Activated CD8-positive, alpha-beta memory T cell treated with anti-CD3 and anti-CD28 coated beads, Interleukin-2, amount 50 U/mL, for 48 hours (primary cell): ENCODE data around the gene F5.
"Not testable (repeated sequence)": the region's sequence is repeated elsewhere in the genome, so short reads cannot be mapped to it uniquely, and the experiment has no call there.

Experiments
- DNase-seq: peaks from one replicate; pipeline ENCODE4 v3.0.0-alpha.2; 2020

Gene F5

GRCh38 chr1:169503601-169504000 lies 82.7 kb downstream of the F5 start:
- not testable (repeated sequence) for DNase-seq

GRCh38 chr1:169499807-169500206 lies 86.5 kb downstream of the F5 start:
- no peak for DNase-seq

- DNase-seq = no peak
Measured at GRCh38 chr1:169497317-169497716, 89.0 kb downstream of the F5 start.

GRCh38 chr1:169495916-169496315 lies 90.4 kb downstream of the F5 start:
- DNase-seq = no peak

GRCh38 chr1:169495046-169495775 lies 91.1 kb downstream of the F5 start:
- DNase-seq = no peak

GRCh38 chr1:169494343-169494742 lies 91.9 kb downstream of the F5 start:
- DNase-seq = no peak

GRCh38 chr1:169493251-169493650 lies 93.0 kb downstream of the F5 start:
- no peak for DNase-seq

GRCh38 chr1:169491845-169492281 lies 94.4 kb downstream of the F5 start:
- DNase-seq = peak; percentile 69

GRCh38 chr1:169488157-169488556 lies 98.1 kb downstream of the F5 start:
- no peak for DNase-seq

- DNase-seq = no peak
Measured at GRCh38 chr1:169487561-169487960, 98.7 kb downstream of the F5 start.

- no peak for DNase-seq
Measured at GRCh38 chr1:169487133-169487532, 99.1 kb downstream of the F5 start.

GRCh38 chr1:169486281-169487051 lies 99.8 kb downstream of the F5 start:
- no peak for DNase-seq

- DNase-seq = peak; percentile 94
Measured at GRCh38 chr1:169485431-169486280, 100.6 kb downstream of the F5 start, which contains the start of gene SLC19A2. Gene SLC19A2, minus strand, starts transcription at chr1:169485944. Its CDS starts 178 bp downstream, at chr1:169485766.

GRCh38 chr1:169484683-169485430 lies 101.4 kb downstream of the F5 start:
- no peak for DNase-seq

- DNase-seq = no peak
Measured at GRCh38 chr1:169484101-169484500, 102.2 kb downstream of the F5 start.

- DNase-seq = no peak
Measured at GRCh38 chr1:169483500-169483966, 102.7 kb downstream of the F5 start.

- no peak for DNase-seq
Measured at GRCh38 chr1:169479363-169480066, 106.8 kb downstream of the F5 start.

- DNase-seq = no peak
Measured at GRCh38 chr1:169478094-169478672, 108.1 kb downstream of the F5 start.

GRCh38 chr1:169475806-169476387 lies 110.4 kb downstream of the F5 start:
- DNase-seq = no peak

- DNase-seq = no peak
Measured at GRCh38 chr1:169474302-169474995, 111.8 kb downstream of the F5 start.
